ENCODE results near the gene CCR7.

GRCh38 chr17:40538936-40539705 is 26.2 kb downstream of the CCR7 start:
- TF ChIP-seq CTCF (IDR thresholded peaks at IDR 0.05) (no peak), POLR2AphosphoS5 (IDR thresholded peaks at IDR 0.05) (no peak)

Measured in suprapubic skin (tissue), 3 donors.